ENCODE data around the gene EXOSC7. TPM values are rescaled to one million over a fixed set of nuclear protein-coding genes. Genes with fewer than 3 reads are reported as not detected.

Gene EXOSC7
- total and polyA plus RNA-seq, 9 of the 15 experiments (the other 6 are each of a cell fraction or from before 2014, with no cell fraction given), result 88.5 to 237 (median 112) TPM

- TF ChIP-seq TOE1 (IDR thresholded peaks at IDR 0.05; ENCODE audit: borderline replicate concordance), result no peak
- no peak for TF ChIP-seq TOE1 (CRISPR knock-in tag; IDR thresholded peaks at IDR 0.05; ENCODE audit: borderline replicate concordance, low read depth)
- no peak for TF ChIP-seq SNRNP70 (optimal IDR thresholded peaks at IDR 0.05; ENCODE audit: low read depth, low read length)
- 0 out of 2 replicates have a peak, but pooled peaks have one; percentile 82 for TF ChIP-seq NR2F6 (CRISPR knock-in tag; IDR thresholded peaks at IDR 0.05)
- TF ChIP-seq HMG20A (CRISPR knock-in tag; conservative IDR thresholded peaks at IDR 0.05), result peak; percentile 83
- no peak for TF ChIP-seq THAP12 (CRISPR knock-in tag; IDR thresholded peaks at IDR 0.05)
- TF ChIP-seq ERF (CRISPR knock-in tag; IDR thresholded peaks at IDR 0.05), result peak; percentile 96
- no peak for TF ChIP-seq ZFX (CRISPR knock-in tag; IDR thresholded peaks at IDR 0.05)
- TF ChIP-seq SFPQ (IDR thresholded peaks at IDR 0.05; ENCODE audit: low read depth, low read length), result no peak
- TF ChIP-seq E2F8 (IDR thresholded peaks at IDR 0.05; ENCODE audit: low read depth, partially characterized antibody), result no peak
- peak; percentile 86 for TF ChIP-seq ZNF212 (CRISPR knock-in tag; IDR thresholded peaks at IDR 0.05)
- no peak for TF ChIP-seq ZBTB5 (IDR thresholded peaks at IDR 0.05)
- TF ChIP-seq FOXP4 (CRISPR knock-in tag; IDR thresholded peaks at IDR 0.05; ENCODE audit: borderline replicate concordance), result no peak
- TF ChIP-seq RCOR1 (IDR thresholded peaks at IDR 0.05; ENCODE audit: borderline replicate concordance in 1 of 2, low read depth in 2 of 2, low read length in 2 of 2), result no peak
- peak; percentile 85; the same call in 1 of the 2 replicates for TF ChIP-seq ZNF830 (CRISPR knock-in tag; IDR thresholded peaks at IDR 0.05)
- peak; percentile 97 for TF ChIP-seq SMAD3 (CRISPR knock-in tag; conservative IDR thresholded peaks at IDR 0.05)
These were observed 78.3 kb downstream of the EXOSC7 start (continued) for GRCh38 chr3:45054196-45054857.

Data from K562 (cell line).